Mucosa of rectum (tissue), 2 donors: ENCODE results near the gene AP1G2.

Source experiments
- H3K27ac ChIP-seq, 2 donors: one replicate each; pipeline ENCODE4 v1.7.0; 2013; ENCODE audit warnings: inconsistent platforms in 2 of 2, low read depth in 2 of 2, low read length in 2 of 2
- H3K27me3 ChIP-seq, 2 donors: one replicate each; pipeline ENCODE4 v1.7.0; 2013; ENCODE audit warnings: low read length in 2 of 2; ENCODE audit not compliant: control insufficient read depth in 2 of 2, insufficient read depth in 2 of 2
- H3K36me3 ChIP-seq, 2 donors: one replicate each; pipeline ENCODE4 v1.7.0; 2013; ENCODE audit warnings: low read length in 2 of 2; ENCODE audit not compliant: control insufficient read depth in 2 of 2, insufficient read depth in 2 of 2
- H3K4me1 ChIP-seq, 2 donors: one replicate each; pipeline ENCODE4 v1.7.0; 2013; ENCODE audit warnings: low read length in 2 of 2, mild to moderate bottlenecking in 1 of 2; ENCODE audit not compliant: control insufficient read depth in 2 of 2, insufficient read depth in 2 of 2
- H3K4me3 ChIP-seq, 2 donors: one replicate each; pipeline ENCODE4 v1.7.0; 2013; ENCODE audit warnings: low read length in 2 of 2
- H3K9ac ChIP-seq, 2 donors: one replicate each; pipeline ENCODE4 v1.7.0; 2013; ENCODE audit warnings: low read length in 2 of 2, low read depth in 1 of 2, mild to moderate bottlenecking in 1 of 2
- H3K9me3 ChIP-seq, 2 donors: one replicate each; pipeline ENCODE4 v1.7.0; 2013; ENCODE audit warnings: low read length in 2 of 2; ENCODE audit not compliant: control insufficient read depth in 2 of 2
- donor health status: healthy.
- donor health status: Normal muscosa, but diverticular disease.

Gene AP1G2

GRCh38 chr14:23557946-23558345 lies 9.6 kb downstream of the AP1G2 start:
- Histone ChIP-seq H3K36me3 (peaks cover 27 to 38% of the 10 kb centered on the region in 2 donors), H3K27me3 (no peaks in the 10 kb centered on the region), H3K4me1 (peaks cover 8 to 9% of the 10 kb centered on the region in 2 donors), H3K9me3 (no peaks in the 10 kb centered on the region), H3K4me3 (no peak overlapping the region), H3K27ac (no peak overlapping the region), H3K9ac (no peak overlapping the region)

- Histone ChIP-seq H3K27me3 (no peaks in the 10 kb centered on the region), H3K36me3 (peaks cover 27 to 36% of the 10 kb centered on the region in 2 donors), H3K9me3 (no peaks in the 10 kb centered on the region), H3K27ac (no peak overlapping the region), H3K4me3 (no peak overlapping the region), H3K4me1 (peaks cover 8 to 9% of the 10 kb centered on the region in 2 donors), H3K9ac (no peak overlapping the region)
These were observed 10.1 kb downstream of the AP1G2 start for GRCh38 chr14:23557521-23557920.

DNA sequence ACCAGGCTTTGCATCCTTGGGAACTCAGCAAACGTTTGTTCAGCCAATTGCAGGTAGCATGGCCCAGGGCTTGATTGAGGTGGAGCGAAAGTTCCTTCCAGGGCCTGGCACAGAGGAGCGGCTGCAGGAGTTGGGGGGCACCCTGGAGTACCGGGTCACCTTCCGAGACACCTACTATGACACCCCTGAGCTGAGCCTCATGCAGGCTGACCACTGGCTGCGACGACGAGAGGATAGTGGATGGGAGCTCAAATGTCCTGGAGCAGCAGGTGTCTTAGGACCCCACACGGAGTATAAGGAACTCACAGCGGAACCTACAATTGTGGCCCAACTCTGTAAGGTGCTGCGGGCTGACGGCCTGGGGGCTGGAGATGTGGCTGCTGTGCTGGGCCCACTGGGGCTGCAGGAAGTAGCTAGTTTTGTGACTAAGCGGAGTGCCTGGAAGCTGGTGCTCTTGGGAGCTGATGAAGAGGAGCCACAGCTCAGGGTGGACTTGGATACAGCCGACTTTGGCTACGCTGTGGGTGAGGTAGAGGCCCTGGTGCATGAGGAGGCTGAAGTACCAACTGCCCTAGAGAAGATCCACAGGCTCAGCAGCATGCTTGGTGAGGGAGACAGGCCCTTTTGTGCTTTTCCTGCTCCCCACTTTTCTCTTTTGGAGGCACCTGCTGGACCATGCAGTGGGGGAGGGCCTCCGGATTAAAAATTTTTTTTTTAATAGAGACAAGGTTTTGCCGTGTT lies 10.7 kb downstream of the AP1G2 start:
- Histone ChIP-seq H3K4me3 (peak overlapping the region; percentile 93 to 94), H3K27me3 (no peaks in the 10 kb centered on the region), H3K9ac (peak overlapping the region; percentile 91 to 93), H3K4me1 (peaks cover 9% of the 10 kb centered on the region in 2 donors), H3K9me3 (no peaks in the 10 kb centered on the region), H3K36me3 (peaks cover 23 to 29% of the 10 kb centered on the region in 2 donors), H3K27ac (peak overlapping the region; percentile 94 to 98)

DNA sequence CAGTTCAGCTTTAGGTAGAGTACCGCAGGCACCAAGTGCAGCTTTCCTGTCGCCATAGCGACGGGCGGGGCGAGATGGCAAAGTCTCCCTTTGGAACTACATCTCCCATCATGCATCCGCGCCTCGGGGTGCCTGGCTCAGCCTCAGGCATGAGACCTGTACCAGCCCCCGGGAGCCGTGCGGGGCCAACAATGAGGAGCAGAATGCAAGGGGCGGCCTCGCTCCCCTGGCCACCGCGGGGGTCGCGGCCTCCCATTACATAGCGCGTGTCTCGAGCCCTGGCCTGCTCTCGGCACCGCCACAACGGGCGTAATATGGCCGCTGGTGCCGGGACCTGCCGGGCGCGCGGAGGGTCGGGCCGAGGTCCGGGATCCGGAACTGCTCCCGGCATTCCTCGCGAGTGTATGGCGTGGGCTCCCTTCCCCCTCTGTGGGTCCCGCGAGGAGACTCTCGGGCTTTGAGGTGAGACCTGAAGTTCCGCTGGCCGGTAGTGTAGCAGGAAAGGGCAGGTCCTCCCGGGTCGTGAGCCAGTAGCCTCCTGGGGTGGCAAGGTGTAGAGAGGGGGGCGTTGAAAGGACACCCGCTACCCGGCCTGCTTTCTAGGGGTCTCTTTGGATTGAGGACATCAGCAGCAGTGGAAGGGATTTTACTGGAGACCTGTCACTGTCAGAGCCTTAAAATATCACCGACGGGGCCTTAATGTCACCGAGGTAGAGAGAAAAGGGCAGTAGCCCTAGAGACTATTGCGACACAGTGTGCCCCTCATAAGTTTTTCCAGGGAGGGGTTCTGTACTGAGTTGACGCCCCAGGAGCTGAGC lies 11.5 kb downstream of the AP1G2 start, which contains the start of gene THTPA:
THTPA (plus strand) TSS at position 390 of the 818 bp plus-strand sequence. CDS start 487 bp downstream, outside the sequence.
- peak within 1 kb of the TSS; percentile 93 to 94 for H3K4me3 ChIP-seq
- H3K9me3 ChIP-seq: no peaks in the 10 kb centered on the region
- peak within 1 kb of the TSS; percentile 91 to 93 for H3K9ac ChIP-seq
- peaks cover 9 to 11% of the 10 kb centered on the region in 2 donors for H3K4me1 ChIP-seq
- H3K27me3 ChIP-seq: no peaks in the 10 kb centered on the region
- peaks cover 17 to 21% of the 10 kb centered on the region in 2 donors for H3K36me3 ChIP-seq
- peak within 1 kb of the TSS; percentile 94 to 98 for H3K27ac ChIP-seq

DNA sequence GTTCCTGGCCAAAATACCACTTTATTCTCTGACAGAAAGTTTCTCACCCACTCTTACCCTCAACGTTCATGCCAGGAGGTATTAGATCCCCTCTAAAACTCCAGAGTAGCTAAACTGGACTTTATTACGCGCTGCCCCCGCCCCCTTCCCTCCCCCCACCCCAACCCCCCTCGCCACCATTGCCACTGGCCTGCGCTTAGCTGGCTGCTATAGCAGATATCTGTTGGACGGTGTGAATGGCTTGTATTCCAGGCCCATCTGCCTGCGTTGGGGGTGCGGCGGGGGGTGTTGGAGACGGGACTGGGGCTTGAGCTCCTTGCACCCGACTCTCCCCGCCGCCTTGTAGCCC lies 12.1 kb downstream of the AP1G2 start:
- no peaks in the 10 kb centered on the region for H3K27me3 ChIP-seq
- H3K27ac ChIP-seq: peak overlapping the region; percentile 94 to 98
- peak overlapping the region; percentile 93 to 94 for H3K4me3 ChIP-seq
- peaks cover 9 to 11% of the 10 kb centered on the region in 2 donors for H3K4me1 ChIP-seq
- H3K36me3 ChIP-seq: peaks cover 13 to 19% of the 10 kb centered on the region in 2 donors
- peak overlapping the region in 1 of 2 donors; percentile 91 for H3K9ac ChIP-seq
- no peaks in the 10 kb centered on the region for H3K9me3 ChIP-seq

GRCh38 chr14:23551266-23552028 lies 16.1 kb downstream of the AP1G2 start, which contains the start of gene ZFHX2:
Gene ZFHX2, minus strand, starts transcription at chr14:23551765. Its CDS starts 16,440 bp downstream, at chr14:23535325.
- H3K36me3 ChIP-seq: no peaks in the 10 kb centered on the region
- H3K4me3 ChIP-seq: peak within 1 kb of the TSS; percentile 84 to 86
- H3K27me3 ChIP-seq: peaks cover 0 to 2% of the 10 kb centered on the region in 2 donors
- peak within 1 kb of the TSS; percentile 41 to 63 for H3K9ac ChIP-seq
- H3K27ac ChIP-seq: no peak within 1 kb of the TSS
- peaks cover 2 to 4% of the 10 kb centered on the region in 2 donors for H3K4me1 ChIP-seq
- H3K9me3 ChIP-seq: no peaks in the 10 kb centered on the region

GRCh38 chr14:23550812-23551265 lies 16.8 kb downstream of the AP1G2 start:
- Histone ChIP-seq H3K9me3 (no peaks in the 10 kb centered on the region), H3K27me3 (peaks cover 0 to 2% of the 10 kb centered on the region in 2 donors), H3K36me3 (no peaks in the 10 kb centered on the region), H3K4me3 (peak overlapping the region; percentile 84 to 86), H3K9ac (peak overlapping the region in 1 of 2 donors; percentile 63), H3K27ac (no peak overlapping the region), H3K4me1 (peaks cover 0 to 3% of the 10 kb centered on the region in 2 donors)

DNA sequence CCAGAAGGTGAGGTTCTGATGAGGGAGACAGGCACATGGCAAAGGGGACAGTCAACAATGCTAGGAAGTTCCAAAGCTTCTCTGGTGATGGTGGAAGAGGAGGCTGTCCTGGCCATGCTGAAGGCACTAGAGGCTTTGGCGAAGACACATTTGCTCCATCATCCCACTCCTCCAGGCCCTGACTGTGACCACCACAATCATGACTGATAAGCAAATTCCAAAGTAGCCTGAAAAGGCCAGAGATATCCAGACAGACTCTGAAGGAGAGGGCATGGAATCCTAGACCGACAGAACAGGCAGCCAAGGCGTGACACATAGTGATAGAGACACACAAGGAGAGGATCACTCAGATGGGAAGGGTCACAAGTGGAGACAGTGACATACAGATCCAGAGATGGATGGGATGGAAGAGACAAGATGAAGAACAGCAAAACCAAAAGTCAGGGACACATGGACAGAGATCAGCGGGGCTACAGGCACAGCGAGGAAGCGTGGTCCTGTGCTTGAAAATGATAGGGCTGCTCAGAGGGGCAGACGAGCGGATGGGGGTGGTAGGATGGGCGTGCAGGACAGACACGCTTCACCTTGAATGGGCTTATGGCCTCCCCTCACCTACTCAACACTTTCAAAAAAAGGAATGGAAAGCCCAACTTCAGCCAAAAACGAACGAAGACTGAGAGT lies 17.3 kb downstream of the AP1G2 start:
- Histone ChIP-seq H3K9ac (peak overlapping the region in 1 of 2 donors; percentile 63), H3K27ac (no peak overlapping the region), H3K36me3 (no peaks in the 10 kb centered on the region), H3K4me3 (peak overlapping the region; percentile 84 to 86), H3K27me3 (peaks cover 0 to 2% of the 10 kb centered on the region in 2 donors), H3K9me3 (no peaks in the 10 kb centered on the region), H3K4me1 (peaks cover 0 to 3% of the 10 kb centered on the region in 2 donors)
